ENCODE results near the gene CNTNAP5. TPM values are rescaled to one million over a fixed set of nuclear protein-coding genes. Genes with fewer than 3 reads are reported as not detected.

CNTNAP5 gene
- total RNA-seq, 1 donor from 2014 or later: not detected

DNA sequence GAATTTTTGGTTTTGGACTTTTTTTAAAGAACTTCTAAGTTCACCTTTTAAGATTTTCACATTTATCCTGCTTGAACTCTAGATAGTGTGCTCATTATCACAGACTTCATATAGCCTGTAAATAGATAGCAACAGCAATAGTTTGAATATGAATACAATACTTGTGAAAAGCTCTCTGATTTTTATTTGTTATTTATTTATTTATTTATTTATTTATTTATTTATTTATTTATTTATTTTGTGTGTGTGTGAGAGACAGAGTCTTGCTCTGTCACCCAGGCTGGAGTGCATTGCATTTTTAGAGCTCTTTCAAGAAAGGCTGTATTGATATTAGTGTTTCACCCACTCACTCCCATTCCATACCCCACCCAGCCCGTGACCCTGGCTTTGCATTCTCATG lies 153.6 kb downstream of the CNTNAP5 start:
- no peak for DNase-seq (ENCODE audit: low read depth)
- Histone ChIP-seq H3K27me3 (ENCODE audit: control insufficient read depth, insufficient read depth, low read length) (no peaks in the 10 kb centered on the region), H3K36me3 (ENCODE audit: control insufficient read depth, insufficient read depth, low read length) (no peaks in the 10 kb centered on the region), H3K4me3 (ENCODE audit: low read depth, low read length) (no peak overlapping the region)
- TF ChIP-seq, protein P1, sequence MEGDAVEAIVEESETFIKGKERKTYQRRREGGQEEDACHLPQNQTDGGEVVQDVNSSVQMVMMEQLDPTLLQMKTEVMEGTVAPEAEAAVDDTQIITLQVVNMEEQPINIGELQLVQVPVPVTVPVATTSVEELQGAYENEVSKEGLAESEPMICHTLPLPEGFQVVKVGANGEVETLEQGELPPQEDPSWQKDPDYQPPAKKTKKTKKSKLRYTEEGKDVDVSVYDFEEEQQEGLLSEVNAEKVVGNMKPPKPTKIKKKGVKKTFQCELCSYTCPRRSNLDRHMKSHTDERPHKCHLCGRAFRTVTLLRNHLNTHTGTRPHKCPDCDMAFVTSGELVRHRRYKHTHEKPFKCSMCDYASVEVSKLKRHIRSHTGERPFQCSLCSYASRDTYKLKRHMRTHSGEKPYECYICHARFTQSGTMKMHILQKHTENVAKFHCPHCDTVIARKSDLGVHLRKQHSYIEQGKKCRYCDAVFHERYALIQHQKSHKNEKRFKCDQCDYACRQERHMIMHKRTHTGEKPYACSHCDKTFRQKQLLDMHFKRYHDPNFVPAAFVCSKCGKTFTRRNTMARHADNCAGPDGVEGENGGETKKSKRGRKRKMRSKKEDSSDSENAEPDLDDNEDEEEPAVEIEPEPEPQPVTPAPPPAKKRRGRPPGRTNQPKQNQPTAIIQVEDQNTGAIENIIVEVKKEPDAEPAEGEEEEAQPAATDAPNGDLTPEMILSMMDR (IDR thresholded peaks at IDR 0.05; ENCODE audit: insufficient read depth, low read length, poor library complexity, severe bottlenecking): no peak

DNA sequence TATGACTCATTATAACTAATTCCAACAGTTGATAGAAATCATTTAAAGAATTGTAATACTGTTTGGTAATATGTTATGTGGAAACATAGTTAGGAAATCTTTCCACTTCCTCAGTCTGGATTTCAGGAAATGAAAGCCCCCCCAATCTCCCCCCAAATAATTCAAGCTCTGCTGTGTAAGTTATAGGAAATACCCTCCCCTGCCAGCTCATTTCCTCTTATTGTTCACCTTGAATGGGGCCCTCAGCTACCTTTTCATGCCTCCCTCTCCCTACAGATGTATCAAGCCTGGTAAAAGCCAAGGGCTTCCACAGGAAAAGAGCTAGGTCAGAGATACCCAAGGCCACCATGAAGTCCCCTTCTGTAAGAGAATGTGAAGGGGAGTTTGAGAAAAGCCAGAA lies 155.5 kb downstream of the CNTNAP5 start:
- no peak for DNase-seq (ENCODE audit: low read depth)
- H3K36me3 ChIP-seq (ENCODE audit: control insufficient read depth, insufficient read depth, low read length): no peaks in the 10 kb centered on the region
- no peaks in the 10 kb centered on the region for H3K27me3 ChIP-seq (ENCODE audit: control insufficient read depth, insufficient read depth, low read length)
- no peak overlapping the region for H3K4me3 ChIP-seq (ENCODE audit: low read depth, low read length)
- TF ChIP-seq, protein P1 (IDR thresholded peaks at IDR 0.05; ENCODE audit: insufficient read depth, low read length, poor library complexity, severe bottlenecking): no peak

DNA sequence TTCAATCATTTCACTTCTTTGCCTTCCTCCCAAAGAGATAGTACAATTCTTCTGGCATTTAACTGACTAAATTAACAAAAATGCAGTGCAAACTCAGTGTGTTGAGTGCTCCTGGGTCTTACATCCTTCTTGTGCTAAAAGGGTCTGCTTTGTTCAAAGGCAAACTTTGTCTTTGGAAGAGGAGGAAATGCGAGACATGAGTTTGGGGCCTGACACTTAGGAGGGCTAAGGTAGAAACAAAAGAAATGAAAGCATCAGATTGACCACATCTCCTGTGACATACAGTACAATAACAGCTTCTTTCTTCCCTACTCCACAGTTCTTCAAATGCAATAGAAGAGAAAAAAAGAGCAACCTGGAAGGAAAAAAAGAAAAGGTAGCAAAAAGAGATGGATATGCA lies 161.7 kb downstream of the CNTNAP5 start:
- Histone ChIP-seq H3K4me3 (ENCODE audit: low read depth, low read length) (no peak overlapping the region), H3K27me3 (ENCODE audit: control insufficient read depth, insufficient read depth, low read length) (no peaks in the 10 kb centered on the region), H3K36me3 (ENCODE audit: control insufficient read depth, insufficient read depth, low read length) (no peaks in the 10 kb centered on the region)
- no peak for DNase-seq (ENCODE audit: low read depth)
- TF ChIP-seq, protein P1 (IDR thresholded peaks at IDR 0.05; ENCODE audit: insufficient read depth, low read length, poor library complexity, severe bottlenecking): no peak

DNA sequence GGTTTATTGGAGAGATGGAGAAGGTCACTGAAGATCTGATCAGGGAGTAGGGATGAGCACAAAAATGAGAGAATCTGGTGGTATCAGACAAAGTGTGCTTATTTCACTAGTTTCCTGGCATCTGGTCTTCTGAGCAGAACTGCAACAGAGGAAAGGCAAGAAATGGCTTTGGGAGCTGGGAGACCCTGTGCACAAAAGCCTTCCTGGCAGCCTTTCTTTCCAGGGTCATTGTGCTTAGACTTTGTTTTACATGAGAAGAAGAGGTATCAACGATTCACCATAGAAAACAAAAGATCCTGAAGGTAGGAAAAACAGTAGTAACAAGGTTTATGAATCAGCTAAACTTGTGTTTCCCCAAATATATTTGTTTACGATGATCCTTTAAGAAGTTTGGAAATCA lies 162.9 kb downstream of the CNTNAP5 start:
- Histone ChIP-seq H3K36me3 (ENCODE audit: control insufficient read depth, insufficient read depth, low read length) (no peaks in the 10 kb centered on the region), H3K27me3 (ENCODE audit: control insufficient read depth, insufficient read depth, low read length) (no peaks in the 10 kb centered on the region), H3K4me3 (ENCODE audit: low read depth, low read length) (no peak overlapping the region)
- no peak for DNase-seq (ENCODE audit: low read depth)
- TF ChIP-seq, protein P1 (IDR thresholded peaks at IDR 0.05; ENCODE audit: insufficient read depth, low read length, poor library complexity, severe bottlenecking): no peak

DNA sequence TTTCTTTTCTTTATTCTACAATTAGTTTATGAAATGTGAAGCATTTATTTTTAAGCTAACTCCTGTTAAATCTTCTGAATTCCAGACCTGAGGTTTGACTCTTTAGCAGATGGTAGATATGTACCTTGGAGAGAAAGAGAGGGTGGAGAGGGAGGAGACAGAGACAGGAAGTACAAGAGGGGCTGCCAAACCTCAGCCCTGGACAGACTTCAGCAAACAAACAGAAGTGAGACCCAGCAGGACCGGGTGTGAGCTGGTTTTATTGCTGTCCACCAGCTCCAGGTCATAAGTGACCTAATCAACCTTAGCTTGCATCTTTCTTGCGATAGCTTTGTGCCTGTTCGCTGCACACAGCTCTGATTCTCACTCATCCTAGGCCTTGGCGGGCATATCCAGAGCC lies 168.6 kb downstream of the CNTNAP5 start:
- H3K4me3 ChIP-seq (ENCODE audit: low read depth, low read length): no peak overlapping the region
- no peaks in the 10 kb centered on the region for H3K27me3 ChIP-seq (ENCODE audit: control insufficient read depth, insufficient read depth, low read length)
- no peak for DNase-seq (ENCODE audit: low read depth)
- TF ChIP-seq, protein P1 (IDR thresholded peaks at IDR 0.05; ENCODE audit: insufficient read depth, low read length, poor library complexity, severe bottlenecking): no peak
- no peaks in the 10 kb centered on the region for H3K36me3 ChIP-seq (ENCODE audit: control insufficient read depth, insufficient read depth, low read length)

DNA sequence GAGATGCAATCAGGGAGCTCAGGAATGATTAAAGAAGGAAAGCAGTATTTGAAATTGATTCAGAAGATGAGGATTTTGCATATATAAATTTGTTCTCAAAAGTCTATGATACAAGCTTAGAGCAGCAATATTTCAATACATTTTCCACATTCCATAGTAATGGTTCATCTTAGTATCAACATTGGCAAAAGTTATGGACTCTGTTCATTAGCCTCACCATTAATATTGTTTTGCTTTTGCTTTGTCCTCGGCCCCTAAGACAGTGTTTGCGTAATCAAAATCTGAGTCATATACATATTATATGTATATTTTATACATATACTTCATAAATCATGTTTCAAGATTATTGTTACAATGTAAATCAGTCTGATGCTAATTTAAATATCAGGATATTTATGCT lies 176.6 kb downstream of the CNTNAP5 start:
- no peaks in the 10 kb centered on the region for H3K27me3 ChIP-seq (ENCODE audit: control insufficient read depth, insufficient read depth, low read length)
- no peak overlapping the region for H3K4me3 ChIP-seq (ENCODE audit: low read depth, low read length)
- TF ChIP-seq, protein P1 (IDR thresholded peaks at IDR 0.05; ENCODE audit: insufficient read depth, low read length, poor library complexity, severe bottlenecking): no peak
- H3K36me3 ChIP-seq (ENCODE audit: control insufficient read depth, insufficient read depth, low read length): no peaks in the 10 kb centered on the region
- no peak for DNase-seq (ENCODE audit: low read depth)

Measured in kidney epithelial cell (primary cell).